K562 (cell line): ENCODE measurements around the gene ZNRF1. TPM values are rescaled to one million over a fixed set of nuclear protein-coding genes. Genes with fewer than 3 reads are reported as not detected.

Source experiments
- CHD4 ChIP-seq: fragments of 200-600 bp; sonication (generic); IDR thresholded peaks from 3 replicates; pipeline ENCODE4 v1.6.1; 2012; ENCODE audit warnings: low read depth, mild to moderate bottlenecking, mixed read lengths, low read length, inconsistent platforms; ENCODE audit not compliant: insufficient read depth, insufficient replicate concordance, poor library complexity, severe bottlenecking
- ELF2 ChIP-seq: fragments of 250-450 bp; sonication (Bioruptor Pico); IDR thresholded peaks from 2 replicates; pipeline ENCODE4 v1.5.0; 2021; ENCODE audit warnings: mild to moderate bottlenecking
- EWSR1 ChIP-seq: fragments of 450-650 bp; IDR thresholded peaks from 2 replicates; pipeline ENCODE4 v1.6.1; 2018; ENCODE audit warnings: borderline replicate concordance, mild to moderate bottlenecking, low read depth, moderate library complexity; ENCODE audit not compliant: partially characterized antibody
- GABPB1 ChIP-seq: sonication (generic); formaldehyde crosslinking; IDR thresholded peaks from 2 replicates; pipeline ENCODE4 v1.8.0; 2022; ENCODE audit warnings: mild to moderate bottlenecking, missing genetic modification reagents
- MAFF ChIP-seq: IDR thresholded peaks from 2 replicates; pipeline ENCODE4 v1.6.1; 2012; ENCODE audit warnings: low read length, improper control_type of control experiment
- NR1H2 ChIP-seq: sonication (generic); formaldehyde crosslinking; IDR thresholded peaks from 2 replicates; pipeline ENCODE4 v1.4.0; 2020; ENCODE audit warnings: mild to moderate bottlenecking, missing genetic modification reagents
- POLR3A ChIP-seq: IDR thresholded peaks from 2 replicates; pipeline ENCODE4 v1.6.1; 2011; ENCODE audit warnings: borderline replicate concordance, mild to moderate bottlenecking, moderate library complexity; ENCODE audit not compliant: insufficient read length, insufficient read depth; ENCODE audit errors: extremely low read depth
- RBM34 ChIP-seq: fragments of 200-400 bp; formaldehyde crosslinking; IDR thresholded peaks from 2 replicates; pipeline ENCODE4 v1.6.1; 2018; ENCODE audit warnings: low read length, borderline replicate concordance; ENCODE audit not compliant: insufficient read depth
- SAP30 ChIP-seq: fragments of 200-600 bp; sonication (generic); IDR thresholded peaks from 2 replicates; pipeline ENCODE4 v1.6.1; 2012; ENCODE audit warnings: borderline replicate concordance, low read depth, mild to moderate bottlenecking, moderate library complexity, low read length, control low read depth, inconsistent platforms; ENCODE audit not compliant: insufficient read depth, poor library complexity, severe bottlenecking
- ZFPM2 ChIP-seq: fragments of 250-450 bp; sonication (Bioruptor Pico); IDR thresholded peaks from 2 replicates; pipeline ENCODE4 v1.5.1; 2022; ENCODE audit warnings: mild to moderate bottlenecking
- ZFX ChIP-seq: sonication (generic); formaldehyde crosslinking; IDR thresholded peaks from 2 replicates; pipeline ENCODE4 v1.8.0; 2022; ENCODE audit warnings: mild to moderate bottlenecking, missing genetic modification reagents, moderate library complexity
- ZNF408 ChIP-seq: fragments of 250-450 bp; sonication (Bioruptor Pico); IDR thresholded peaks from 2 replicates; pipeline ENCODE4 v1.4.0; 2020; ENCODE audit warnings: low read depth, mild to moderate bottlenecking, moderate library complexity
- ZNF589 ChIP-seq: fragments of 200-800 bp; sonication (Bioruptor generic); IDR thresholded peaks from 2 replicates; pipeline ENCODE4 v1.6.1; 2016; ENCODE audit warnings: low read depth, missing genetic modification characterization, missing compliant biosample characterization
- ZNF76 ChIP-seq: fragments of 250-450 bp; sonication (Bioruptor Pico); IDR thresholded peaks from 2 replicates; pipeline ENCODE4 v1.4.0; 2020; ENCODE audit warnings: mild to moderate bottlenecking, moderate library complexity, borderline replicate concordance
- ZNF778 ChIP-seq: fragments of 450-650 bp; formaldehyde crosslinking; IDR thresholded peaks from 2 replicates; pipeline ENCODE4 v1.4.0; 2020; ENCODE audit warnings: mild to moderate bottlenecking, moderate library complexity
- polyA plus RNA-seq, 8 experiments: library from polyadenylated mRNA; depleted of rRNA in 4 of 8; stranded (reverse) in 5 of 8; unstranded in 3 of 8; fragments of >200 nt; fragmentation: Nextera tagmentation in 2 of 8; fragmentation: Illumina TruSeq in 1 of 8; extraction: Ambion mirVana in 2 of 8; extraction: Trizol in 1 of 8; gene quantifications; 2 replicates each; pipeline versions ENCODE4 v1.2.1 to v1.2.3, GENCODE V29; 2011 to 2014; ENCODE audit warnings: inconsistent platforms in 1 of 8, missing spikeins in 1 of 8
- total RNA-seq, 7 experiments: library from RNA; depleted of rRNA in 6 of 7; stranded (reverse); fragments of >200 nt in 6 of 7; fragmentation: Illumina TruSeq in 2 of 7; extraction: Trizol in 2 of 7; gene quantifications; 2 replicates each; pipeline versions ENCODE4 v1.2.1 to v1.2.3, GENCODE V29; 2011 to 2021; ENCODE audit warnings: low replicate concordance in 1 of 7
- TF ChIP-seq, protein P1 (sequence below): fragments of 450-650 bp; formaldehyde crosslinking; IDR thresholded peaks from 2 replicates; pipeline ENCODE4 v1.4.0; 2020; ENCODE audit warnings: mild to moderate bottlenecking, mixed read lengths
- TF ChIP-seq, protein P2 (sequence below), 2 experiments: IDR thresholded peaks; 2 replicates each; pipeline ENCODE4 v1.6.1; 2012; ENCODE audit warnings: improper control_type of control experiment in 2 of 2, low read depth in 2 of 2, low read length in 2 of 2, borderline replicate concordance in 1 of 2
- TF ChIP-seq, protein P3 (sequence below): sonication (generic); formaldehyde crosslinking; IDR thresholded peaks from 2 replicates; pipeline ENCODE4 v1.8.1; 2023; ENCODE audit warnings: mild to moderate bottlenecking, missing genetic modification reagents
- TF ChIP-seq, protein P4 (sequence below): sonication (generic); formaldehyde crosslinking; IDR thresholded peaks from 2 replicates; pipeline ENCODE4 v1.8.0; 2023; ENCODE audit warnings: mild to moderate bottlenecking, missing genetic modification reagents

Gene ZNRF1
- total and polyA plus RNA-seq, 9 of the 15 experiments (the other 6 are each of a cell fraction or from before 2014, with no cell fraction given): 9.5 to 37.7 (median 20.0) TPM

DNA sequence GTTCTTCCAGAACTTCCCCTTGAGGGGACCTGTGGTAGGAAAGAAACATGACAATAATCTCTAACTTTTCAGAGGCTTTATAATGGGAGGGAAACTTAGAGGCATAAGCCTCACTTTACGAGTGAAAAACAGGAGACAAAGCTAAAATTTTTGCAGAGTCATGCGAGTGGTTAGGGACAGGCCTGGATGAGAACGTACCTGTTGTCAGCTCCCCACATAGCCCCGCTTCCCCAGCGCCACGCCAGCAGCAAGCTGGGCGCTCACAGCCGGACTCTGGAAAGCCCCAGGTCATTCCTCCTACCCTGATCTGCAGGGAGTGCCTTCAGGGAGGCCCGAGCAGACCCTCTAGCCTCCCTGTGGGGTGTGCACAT, 64.1 kb downstream of the ZNRF1 start (continued):
- TF ChIP-seq, protein P1, sequence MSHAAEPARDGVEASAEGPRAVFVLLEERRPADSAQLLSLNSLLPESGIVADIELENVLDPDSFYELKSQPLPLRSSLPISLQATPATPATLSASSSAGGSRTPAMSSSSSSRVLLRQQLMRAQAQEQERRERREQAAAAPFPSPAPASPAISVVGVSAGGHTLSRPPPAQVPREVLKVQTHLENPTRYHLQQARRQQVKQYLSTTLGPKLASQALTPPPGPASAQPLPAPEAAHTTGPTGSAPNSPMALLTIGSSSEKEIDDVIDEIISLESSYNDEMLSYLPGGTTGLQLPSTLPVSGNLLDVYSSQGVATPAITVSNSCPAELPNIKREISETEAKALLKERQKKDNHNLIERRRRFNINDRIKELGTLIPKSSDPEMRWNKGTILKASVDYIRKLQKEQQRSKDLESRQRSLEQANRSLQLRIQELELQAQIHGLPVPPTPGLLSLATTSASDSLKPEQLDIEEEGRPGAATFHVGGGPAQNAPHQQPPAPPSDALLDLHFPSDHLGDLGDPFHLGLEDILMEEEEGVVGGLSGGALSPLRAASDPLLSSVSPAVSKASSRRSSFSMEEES (CRISPR knock-in tag): no peak
- TF ChIP-seq RBM34 (no peak), ZNF76 (CRISPR knock-in tag) (no peak), GABPB1 (CRISPR knock-in tag) (no peak), CHD4 (no peak), ZNF778 (CRISPR knock-in tag) (no peak), ZFX (0 out of 2 replicates have a peak, but pooled peaks have one; percentile 43), ZFPM2 (no peak), EWSR1 (no peak), POLR3A (no peak), NR1H2 (CRISPR knock-in tag) (no peak), SAP30 (no peak), ZNF408 (CRISPR knock-in tag) (no peak), ZNF589 (CRISPR knock-in tag) (no peak), MAFF (peak; percentile 71), ELF2 (CRISPR knock-in tag) (no peak)
- TF ChIP-seq, protein P2, sequence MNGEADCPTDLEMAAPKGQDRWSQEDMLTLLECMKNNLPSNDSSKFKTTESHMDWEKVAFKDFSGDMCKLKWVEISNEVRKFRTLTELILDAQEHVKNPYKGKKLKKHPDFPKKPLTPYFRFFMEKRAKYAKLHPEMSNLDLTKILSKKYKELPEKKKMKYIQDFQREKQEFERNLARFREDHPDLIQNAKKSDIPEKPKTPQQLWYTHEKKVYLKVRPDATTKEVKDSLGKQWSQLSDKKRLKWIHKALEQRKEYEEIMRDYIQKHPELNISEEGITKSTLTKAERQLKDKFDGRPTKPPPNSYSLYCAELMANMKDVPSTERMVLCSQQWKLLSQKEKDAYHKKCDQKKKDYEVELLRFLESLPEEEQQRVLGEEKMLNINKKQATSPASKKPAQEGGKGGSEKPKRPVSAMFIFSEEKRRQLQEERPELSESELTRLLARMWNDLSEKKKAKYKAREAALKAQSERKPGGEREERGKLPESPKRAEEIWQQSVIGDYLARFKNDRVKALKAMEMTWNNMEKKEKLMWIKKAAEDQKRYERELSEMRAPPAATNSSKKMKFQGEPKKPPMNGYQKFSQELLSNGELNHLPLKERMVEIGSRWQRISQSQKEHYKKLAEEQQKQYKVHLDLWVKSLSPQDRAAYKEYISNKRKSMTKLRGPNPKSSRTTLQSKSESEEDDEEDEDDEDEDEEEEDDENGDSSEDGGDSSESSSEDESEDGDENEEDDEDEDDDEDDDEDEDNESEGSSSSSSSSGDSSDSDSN (IDR thresholded peaks at IDR 0.05; ENCODE audit: borderline replicate concordance in 1 of 2, low read depth in 2 of 2, low read length in 2 of 2): 0 out of 4 replicates have a peak, but pooled peaks of 1 of the 2 experiments have one; percentile 18
- TF ChIP-seq, protein P3, sequence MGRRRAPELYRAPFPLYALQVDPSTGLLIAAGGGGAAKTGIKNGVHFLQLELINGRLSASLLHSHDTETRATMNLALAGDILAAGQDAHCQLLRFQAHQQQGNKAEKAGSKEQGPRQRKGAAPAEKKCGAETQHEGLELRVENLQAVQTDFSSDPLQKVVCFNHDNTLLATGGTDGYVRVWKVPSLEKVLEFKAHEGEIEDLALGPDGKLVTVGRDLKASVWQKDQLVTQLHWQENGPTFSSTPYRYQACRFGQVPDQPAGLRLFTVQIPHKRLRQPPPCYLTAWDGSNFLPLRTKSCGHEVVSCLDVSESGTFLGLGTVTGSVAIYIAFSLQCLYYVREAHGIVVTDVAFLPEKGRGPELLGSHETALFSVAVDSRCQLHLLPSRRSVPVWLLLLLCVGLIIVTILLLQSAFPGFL (CRISPR knock-in tag): no peak
- TF ChIP-seq, protein P4, sequence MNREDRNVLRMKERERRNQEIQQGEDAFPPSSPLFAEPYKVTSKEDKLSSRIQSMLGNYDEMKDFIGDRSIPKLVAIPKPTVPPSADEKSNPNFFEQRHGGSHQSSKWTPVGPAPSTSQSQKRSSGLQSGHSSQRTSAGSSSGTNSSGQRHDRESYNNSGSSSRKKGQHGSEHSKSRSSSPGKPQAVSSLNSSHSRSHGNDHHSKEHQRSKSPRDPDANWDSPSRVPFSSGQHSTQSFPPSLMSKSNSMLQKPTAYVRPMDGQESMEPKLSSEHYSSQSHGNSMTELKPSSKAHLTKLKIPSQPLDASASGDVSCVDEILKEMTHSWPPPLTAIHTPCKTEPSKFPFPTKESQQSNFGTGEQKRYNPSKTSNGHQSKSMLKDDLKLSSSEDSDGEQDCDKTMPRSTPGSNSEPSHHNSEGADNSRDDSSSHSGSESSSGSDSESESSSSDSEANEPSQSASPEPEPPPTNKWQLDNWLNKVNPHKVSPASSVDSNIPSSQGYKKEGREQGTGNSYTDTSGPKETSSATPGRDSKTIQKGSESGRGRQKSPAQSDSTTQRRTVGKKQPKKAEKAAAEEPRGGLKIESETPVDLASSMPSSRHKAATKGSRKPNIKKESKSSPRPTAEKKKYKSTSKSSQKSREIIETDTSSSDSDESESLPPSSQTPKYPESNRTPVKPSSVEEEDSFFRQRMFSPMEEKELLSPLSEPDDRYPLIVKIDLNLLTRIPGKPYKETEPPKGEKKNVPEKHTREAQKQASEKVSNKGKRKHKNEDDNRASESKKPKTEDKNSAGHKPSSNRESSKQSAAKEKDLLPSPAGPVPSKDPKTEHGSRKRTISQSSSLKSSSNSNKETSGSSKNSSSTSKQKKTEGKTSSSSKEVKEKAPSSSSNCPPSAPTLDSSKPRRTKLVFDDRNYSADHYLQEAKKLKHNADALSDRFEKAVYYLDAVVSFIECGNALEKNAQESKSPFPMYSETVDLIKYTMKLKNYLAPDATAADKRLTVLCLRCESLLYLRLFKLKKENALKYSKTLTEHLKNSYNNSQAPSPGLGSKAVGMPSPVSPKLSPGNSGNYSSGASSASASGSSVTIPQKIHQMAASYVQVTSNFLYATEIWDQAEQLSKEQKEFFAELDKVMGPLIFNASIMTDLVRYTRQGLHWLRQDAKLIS: 0 out of 2 replicates have a peak, but pooled peaks have one; percentile 26
